ENCODE data around the gene ZNF205.

DNA sequence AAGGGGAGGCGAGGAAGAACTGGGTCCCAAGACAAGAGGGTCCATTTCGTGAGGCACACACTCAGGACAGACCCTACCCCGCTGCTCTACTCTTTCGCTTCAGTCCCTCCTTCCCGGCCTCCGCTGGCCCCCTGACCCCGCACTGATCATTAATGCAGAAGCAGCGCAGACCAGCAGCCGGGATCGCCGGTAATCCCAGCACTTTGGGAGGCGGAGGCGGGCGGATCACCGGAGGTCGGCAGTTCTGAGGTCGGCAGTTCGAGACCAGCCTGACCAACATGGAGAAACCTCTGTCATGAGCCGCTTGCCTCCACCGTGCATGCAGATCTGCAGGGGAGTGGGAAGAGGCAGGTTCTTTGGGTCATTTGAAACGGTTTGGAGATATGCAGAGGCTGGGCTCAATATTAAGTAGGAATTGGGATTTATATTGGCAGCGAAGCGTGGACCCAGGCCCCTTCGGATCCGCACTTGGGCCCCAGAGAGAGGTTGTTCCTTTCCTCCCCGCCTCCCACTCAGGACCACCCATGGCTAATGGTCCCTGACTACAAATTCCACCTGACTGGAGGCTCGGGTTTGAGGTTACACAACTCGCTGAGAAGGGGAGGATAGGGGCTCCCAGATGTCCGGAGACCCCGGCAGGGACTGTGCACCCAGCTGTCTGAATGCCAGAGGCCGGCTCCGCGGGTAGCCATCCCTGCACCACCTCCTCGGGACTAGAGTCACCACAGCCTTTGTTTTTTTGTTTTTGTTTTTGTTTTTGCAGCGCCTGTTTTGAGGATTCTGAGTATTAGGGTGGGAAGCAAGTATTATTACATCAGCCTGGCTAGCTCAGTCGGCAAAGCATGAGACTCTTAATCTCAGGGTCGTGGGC, 52.0 kb downstream of the ZNF205 start:
- TF ChIP-seq, protein P1, sequence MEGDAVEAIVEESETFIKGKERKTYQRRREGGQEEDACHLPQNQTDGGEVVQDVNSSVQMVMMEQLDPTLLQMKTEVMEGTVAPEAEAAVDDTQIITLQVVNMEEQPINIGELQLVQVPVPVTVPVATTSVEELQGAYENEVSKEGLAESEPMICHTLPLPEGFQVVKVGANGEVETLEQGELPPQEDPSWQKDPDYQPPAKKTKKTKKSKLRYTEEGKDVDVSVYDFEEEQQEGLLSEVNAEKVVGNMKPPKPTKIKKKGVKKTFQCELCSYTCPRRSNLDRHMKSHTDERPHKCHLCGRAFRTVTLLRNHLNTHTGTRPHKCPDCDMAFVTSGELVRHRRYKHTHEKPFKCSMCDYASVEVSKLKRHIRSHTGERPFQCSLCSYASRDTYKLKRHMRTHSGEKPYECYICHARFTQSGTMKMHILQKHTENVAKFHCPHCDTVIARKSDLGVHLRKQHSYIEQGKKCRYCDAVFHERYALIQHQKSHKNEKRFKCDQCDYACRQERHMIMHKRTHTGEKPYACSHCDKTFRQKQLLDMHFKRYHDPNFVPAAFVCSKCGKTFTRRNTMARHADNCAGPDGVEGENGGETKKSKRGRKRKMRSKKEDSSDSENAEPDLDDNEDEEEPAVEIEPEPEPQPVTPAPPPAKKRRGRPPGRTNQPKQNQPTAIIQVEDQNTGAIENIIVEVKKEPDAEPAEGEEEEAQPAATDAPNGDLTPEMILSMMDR (IDR thresholded peaks at IDR 0.05): no peak
- no peak for TF ChIP-seq POLR2A (IDR thresholded peaks at IDR 0.05)
